GM21717 (cell line): ENCODE results near the gene ZNF777.
"Not testable (repeated sequence)": the region's sequence is repeated elsewhere in the genome, so short reads cannot be mapped to it uniquely, and the experiment has no call there.

Experiments used
- ATAC-seq: cut with Tn5 transposase; IDR thresholded peaks from one replicate; pipeline ENCODE4 v1.9.1; 2021; ENCODE audit warnings: mild to moderate bottlenecking, moderate library complexity; ENCODE audit not compliant: unreplicated experiment

Gene ZNF777

DNA sequence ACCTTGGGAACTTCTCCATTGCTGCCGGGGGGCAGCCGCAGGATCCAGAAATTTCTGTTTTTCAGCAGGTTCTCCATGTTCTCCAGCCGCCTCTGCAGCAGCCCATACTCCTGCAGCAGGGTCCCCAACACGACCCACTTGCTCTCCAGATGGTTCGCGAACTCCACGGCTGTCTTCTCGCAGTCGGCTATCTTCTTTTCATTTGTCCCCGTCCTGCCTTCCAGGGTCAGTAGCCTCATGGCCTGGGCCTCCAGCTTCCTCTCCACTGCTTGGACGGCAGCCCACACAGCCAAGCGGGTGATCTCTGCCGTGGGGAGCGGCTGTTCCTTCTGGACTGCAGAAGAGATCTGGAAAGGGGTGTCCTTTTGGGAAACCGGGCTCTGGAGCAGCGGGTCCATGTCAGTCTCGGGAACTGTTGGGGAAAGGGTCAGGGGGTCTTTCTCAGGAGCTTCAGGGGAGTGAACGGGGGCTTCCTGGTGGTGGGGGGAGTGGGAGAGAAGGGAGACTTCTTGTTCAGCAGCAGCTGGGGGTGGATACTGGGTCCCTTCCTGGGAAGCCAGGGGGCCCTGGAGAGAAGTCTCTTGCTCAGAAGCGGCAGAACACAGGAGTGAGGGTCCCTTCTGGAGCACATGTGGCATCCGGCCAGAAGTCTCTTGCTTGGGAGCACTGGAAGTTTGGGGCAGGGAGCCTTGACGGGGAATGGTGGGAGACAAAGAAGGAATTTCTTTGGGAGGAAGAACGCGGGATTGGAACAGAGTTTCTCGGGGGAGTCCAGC, 5.5 kb downstream of the ZNF777 start:
- ATAC-seq: no peak

DNA sequence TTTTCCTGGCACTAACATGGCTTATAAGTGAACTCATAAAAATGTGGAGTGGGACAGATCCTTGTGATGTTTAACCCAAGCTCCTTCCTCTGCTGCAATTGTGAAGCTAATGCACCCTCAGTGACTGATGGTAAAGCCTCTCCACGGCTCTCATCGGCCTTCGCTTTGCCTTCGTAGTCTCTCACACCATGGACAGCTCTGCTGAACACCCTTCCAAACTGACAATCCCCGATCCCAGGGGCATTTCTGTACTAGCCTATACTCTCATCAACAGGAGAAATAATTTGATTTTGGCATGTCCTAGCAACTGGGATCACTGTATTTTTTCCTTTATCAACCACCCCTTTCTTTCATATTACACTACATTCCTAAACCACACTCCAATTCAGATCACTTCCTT, 6.1 kb downstream of the ZNF777 start:
- no peak for ATAC-seq

DNA sequence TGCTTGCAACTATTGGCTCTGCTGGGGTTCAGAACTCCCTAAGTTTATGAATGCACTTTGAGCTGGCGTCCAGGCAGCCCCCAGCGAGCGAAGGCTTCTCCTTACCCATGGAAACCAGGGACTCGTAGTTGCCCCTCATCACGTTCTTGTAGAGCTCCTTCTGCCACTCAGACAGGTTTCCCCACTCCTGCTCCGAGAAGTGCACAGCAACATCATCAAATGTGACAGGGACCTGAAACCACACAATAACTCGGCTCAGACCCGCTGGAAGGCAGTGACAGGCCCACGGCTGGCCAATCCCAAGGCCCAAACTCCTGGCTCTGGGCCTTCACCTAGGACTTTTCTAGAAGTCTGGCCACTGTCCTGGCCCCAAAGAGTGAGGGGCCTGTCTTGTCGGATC, 6.9 kb downstream of the ZNF777 start:
- no peak for ATAC-seq

DNA sequence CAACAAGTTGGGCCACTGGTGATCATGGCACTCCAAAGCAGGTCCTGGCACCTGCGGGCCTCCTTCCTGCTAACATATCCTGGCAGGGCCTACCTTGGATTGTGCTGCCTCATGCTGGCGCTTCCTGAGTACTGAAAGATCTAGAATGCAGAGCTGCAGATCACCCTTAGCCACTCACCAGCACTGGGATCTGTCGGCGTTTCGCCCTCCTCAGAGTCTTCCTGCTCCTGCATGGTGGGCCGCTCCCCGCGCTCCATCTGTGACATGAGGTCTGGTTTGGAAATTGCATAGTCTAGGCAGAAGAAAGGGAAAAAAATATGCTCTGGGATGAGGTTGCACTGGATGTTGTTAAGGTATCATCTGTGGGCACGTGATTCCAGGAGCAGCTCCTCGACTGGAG, 10.0 kb downstream of the ZNF777 start:
- no peak for ATAC-seq

DNA sequence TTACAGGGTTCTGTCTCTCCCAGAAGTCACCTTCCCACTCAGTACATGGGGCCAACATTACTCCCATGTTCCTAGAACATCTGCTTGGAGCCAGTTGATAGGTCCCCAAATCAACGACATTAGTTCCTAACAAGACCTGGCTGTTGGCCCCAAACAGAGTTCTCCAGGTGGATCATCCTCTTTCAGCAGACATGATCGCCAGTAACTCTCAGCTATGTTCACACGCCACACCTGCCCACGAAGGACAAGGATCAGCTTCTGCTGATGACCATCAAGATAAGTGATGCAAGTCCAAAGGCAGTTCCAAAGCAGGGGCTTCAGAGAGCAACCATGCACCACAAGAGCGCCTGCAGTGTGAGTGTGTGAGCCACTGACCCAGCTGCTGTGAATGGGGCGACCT, 11.0 kb downstream of the ZNF777 start:
- ATAC-seq: no peak

DNA sequence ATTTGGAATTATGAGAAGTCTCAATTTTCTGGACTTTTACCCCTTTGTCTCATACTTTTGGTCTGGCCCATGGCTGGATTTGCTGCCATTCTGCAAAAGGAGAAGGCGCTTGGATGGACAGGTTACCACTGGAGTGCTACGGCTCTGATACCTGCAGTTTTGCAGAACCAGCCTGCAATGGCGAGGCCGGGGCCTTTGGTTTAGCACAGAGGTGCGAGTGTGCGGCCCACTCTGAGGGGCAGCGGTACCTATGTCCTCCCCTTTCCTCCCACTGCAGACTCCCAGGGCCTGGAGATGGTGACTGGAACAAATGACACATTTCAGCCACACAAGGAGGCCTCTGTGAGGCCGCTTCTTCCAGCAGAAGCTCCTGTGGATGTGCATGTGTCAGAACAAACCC, 11.9 kb downstream of the ZNF777 start:
- no peak for ATAC-seq

DNA sequence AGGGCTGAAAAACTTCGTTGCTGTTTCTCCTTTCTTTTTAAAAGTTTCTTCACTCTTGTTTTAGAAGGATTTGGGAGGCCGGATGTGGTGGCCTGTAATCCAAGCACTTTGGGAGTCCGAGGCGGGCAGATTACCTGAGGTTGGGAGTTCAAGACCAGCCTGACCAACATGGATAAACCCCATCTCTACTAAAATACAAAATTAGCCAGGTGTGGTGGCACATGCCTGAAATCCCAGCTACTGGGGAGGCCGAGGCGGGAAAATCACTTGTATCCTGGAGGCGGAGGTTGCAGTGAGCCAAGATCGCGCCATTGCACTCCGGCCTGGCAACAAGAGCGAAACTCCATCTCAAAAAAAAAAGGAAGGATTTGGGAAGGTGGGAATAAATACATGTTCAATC, 14.8 kb downstream of the ZNF777 start:
- not testable (repeated sequence) for ATAC-seq

DNA sequence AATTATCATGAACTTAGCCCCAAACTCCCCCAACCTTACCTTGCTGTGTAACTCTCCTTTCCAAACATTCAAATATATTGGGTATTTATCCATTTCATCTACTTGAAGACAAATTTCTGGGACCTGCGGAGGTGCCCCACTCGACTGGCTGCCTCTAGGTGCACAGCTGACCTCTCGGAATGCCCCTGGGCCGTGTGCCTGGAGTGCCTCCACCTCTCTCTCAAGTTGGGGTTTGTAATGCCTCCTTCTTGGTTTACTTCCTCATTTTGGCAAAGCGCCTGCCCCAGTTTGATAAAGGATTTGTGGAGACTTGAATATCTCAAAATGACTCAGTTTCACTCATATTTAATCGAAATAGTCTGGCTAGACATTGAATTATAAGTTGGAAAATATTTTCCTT, 16.6 kb downstream of the ZNF777 start:
- ATAC-seq: no peak

DNA sequence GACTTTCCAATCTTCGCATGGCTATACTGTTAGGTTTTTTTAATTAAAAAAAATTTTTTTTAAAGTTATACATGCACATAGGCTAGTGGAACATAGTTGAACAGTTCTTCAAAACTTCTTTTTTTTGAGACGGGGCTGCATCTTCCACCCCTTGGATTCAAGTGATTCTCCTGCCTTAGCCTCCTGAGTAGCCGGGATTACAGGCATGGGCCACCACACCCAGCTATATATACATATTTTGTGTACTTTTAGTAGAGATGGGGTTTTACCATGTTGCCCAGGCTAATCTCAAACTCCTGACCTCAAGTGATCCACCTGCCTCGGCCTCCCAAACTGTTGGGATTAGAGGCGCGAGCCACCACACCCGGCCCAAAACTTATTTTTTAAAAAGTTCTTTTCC, 17.3 kb downstream of the ZNF777 start:
- ATAC-seq: no peak

DNA sequence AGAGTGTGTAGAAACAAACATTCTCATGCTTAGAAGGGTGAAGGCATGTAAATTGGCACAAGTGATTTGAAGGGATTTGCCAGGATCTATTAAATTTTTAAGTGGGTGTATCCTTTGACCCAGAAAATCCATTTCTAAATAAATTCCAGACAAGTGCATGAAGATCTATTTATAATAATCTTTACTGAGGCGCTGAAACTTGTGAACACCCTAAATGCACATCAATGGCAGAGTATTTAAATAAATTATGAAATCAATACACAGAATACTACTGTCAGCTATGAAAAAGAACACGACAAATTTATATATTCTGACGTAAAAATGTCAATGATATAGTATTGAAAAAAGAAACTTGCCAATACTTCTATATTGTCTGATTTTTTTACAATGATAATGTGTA, 17.9 kb downstream of the ZNF777 start:
- ATAC-seq: no peak

DNA sequence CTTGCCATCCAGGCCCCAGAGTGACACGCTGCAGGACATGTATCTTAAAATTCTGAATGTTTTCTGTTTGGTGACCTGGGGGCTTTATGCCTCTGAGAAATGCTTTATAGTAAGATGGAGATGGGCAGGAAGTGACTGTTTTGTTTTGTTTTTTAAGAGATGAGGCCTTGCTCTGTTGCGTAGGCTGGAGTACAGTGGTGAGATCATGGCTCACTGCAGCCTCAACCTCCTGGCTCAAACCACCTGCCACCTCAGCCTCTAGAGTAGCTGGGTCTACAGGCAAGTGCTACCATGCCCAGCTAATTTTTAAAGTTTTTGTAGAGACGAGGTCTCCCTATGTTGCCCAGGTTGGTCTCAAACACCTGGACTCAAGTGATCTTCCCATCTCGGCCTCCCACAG, 20.6 kb downstream of the ZNF777 start:
- ATAC-seq: no peak

DNA sequence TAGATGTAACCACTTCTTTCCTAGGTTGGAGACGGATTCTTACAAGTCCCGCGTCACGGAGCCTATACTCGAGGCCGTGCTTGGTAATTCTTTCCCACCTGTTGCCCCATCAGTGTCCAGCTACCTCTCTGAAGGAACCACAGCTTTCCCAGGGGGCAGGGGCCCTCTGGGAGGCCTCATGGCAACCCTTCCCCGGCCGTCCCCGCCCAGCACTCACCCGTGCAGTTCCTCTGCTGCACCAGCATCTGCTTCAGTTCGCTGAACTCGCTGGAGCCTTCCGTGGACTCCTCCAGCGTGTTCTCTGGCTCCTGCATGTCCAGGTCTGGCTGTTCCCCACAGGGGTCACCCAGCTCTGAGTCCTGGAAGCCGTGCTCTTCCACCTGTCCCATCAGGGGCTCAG, 24.5 kb downstream of the ZNF777 start:
- no peak for ATAC-seq

DNA sequence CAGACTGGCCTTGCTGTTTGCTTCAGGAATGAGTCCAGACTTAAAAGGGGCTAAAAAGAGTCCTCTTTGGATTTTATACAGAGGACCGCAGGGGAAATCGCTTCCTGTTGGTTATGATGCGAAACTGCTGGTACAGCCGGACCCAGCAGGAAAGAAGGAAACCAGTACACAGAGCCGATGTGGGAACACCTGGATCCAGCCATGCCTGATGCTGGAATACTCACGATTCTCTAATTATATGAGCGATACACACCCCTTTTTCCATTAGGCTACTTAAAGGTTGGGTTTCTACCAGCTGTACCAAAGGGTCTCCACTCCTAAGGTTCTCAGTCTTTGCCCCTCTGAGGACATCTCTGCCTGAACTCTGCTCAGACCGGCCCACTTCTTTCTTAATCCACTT, 27.7 kb downstream of the ZNF777 start:
- ATAC-seq: no peak

DNA sequence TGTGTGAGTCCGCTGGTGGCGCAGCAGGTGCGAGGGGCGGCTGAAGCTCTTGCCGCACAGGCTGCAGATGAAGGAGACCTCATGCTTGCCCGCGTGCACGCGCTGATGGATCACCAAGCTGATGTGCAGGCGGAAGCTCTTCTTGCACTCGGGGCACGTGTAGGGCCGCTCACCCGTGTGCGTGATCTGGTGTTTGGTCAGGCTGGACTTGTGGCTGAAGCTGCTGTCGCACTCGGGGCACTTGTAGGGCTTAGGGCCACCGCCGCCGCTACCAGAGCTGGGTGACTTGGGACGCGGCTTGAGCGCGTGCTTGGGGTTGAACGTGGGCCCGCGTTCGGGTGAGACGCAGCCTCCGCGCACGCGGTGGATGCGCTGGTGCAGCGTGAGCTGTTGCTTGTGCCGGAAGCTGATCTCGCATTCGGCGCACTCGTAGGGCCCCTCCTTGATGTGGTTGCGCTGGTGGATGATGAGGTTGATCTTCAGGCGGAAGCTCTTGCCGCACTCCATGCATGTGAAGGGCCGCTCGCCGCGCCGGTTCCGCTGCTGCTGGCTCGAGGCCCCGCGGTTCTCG, 28.7 kb downstream of the ZNF777 start:
- ATAC-seq: no peak

DNA sequence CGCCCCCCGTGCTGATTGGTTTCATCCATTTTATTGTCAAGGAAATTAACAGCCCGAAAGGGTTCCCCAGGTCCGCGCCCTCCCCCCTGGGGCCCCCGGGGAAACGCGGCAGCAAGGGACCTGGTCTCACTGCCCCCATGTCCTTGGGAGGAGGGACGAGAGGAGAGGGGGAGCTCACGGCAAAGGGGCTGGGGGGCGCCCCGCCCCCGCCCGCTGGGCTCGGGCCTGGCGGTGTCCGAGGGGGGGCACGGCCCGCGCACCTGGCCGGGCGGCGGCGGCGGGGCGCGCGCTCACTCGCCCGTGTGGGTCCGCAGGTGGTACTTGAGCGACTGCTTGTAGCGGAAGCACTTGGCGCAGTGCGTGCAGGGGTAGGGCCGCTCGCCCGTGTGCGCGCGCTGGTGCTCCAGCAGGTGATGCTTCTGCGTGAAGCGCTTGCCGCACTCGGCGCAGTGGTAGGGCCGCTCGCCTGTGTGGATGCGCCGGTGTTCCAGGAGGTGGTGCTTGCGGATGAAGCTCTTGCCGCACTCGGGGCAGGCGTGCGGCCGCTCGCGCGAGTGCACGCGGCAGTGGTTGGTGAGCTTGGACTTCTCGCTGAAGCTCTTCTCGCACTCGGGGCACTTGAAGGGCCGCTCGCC, 29.3 kb downstream of the ZNF777 start:
- no peak for ATAC-seq

DNA sequence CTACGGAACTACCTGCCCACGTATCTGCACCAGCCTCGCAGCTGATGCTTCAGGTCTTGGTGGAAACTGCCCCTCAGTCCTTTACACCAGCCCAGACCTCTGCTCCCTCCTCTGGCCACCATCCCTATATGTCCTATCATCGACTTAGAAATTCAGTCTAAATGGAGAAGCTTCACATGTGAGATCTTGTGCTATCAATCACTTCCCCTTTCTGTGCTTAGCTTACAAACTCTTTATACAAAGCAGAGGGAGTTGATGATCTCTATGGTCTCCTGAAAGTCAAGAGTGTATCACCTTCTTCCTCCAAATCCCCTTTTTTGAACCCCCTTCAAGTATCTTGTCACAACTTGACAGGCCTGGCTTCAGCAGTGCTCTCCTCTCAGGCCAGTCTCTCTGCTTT, 30.7 kb downstream of the ZNF777 start:
- no peak for ATAC-seq

DNA sequence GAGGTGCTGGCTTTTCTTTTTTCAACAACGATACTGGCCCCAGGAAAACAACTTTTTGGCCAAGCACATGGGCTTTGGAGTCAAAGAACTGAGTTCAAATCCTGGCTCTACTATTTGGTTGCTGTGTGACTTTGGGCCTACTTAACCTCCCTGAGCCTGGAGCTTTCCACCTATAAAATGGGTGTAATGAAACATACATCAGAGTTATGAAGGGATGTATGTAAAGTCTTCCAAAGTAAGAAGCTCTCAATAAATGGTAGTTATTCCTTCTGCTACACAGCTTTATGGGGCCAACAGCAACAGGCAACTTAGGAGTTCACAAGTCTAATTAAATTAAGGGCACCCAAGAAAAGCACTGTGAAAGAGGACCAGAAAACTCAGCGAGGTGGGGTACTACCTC, 33.0 kb downstream of the ZNF777 start:
- ATAC-seq: no peak

DNA sequence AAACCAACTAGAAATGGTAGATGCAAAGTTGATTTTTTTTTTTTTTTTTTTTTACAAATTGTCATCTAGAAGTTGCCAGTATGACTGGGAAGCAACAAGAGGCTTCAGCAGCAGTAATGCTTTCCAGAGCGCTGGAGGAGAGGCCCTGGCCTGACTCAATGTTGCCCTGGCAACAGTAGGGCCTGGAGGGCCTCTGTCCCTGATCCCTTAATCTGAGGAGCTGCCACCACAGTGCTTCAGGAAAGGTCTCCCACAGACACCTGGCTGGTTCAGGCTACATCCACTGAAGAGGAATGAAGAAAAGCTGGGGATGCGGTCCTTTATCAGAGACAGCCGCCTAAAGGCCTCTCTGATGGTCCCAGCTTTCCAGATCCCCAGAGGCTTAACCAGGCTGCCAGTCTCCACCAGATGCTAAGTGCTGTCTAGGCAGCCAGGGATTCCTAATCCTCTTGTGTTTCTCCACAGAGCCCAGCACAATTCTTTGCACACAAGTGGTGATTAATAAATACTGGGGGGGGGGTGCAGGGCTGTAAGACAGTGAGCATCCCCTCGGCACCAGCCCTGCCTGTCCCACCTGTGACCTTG, 33.7 kb downstream of the ZNF777 start:
- no peak for ATAC-seq

DNA sequence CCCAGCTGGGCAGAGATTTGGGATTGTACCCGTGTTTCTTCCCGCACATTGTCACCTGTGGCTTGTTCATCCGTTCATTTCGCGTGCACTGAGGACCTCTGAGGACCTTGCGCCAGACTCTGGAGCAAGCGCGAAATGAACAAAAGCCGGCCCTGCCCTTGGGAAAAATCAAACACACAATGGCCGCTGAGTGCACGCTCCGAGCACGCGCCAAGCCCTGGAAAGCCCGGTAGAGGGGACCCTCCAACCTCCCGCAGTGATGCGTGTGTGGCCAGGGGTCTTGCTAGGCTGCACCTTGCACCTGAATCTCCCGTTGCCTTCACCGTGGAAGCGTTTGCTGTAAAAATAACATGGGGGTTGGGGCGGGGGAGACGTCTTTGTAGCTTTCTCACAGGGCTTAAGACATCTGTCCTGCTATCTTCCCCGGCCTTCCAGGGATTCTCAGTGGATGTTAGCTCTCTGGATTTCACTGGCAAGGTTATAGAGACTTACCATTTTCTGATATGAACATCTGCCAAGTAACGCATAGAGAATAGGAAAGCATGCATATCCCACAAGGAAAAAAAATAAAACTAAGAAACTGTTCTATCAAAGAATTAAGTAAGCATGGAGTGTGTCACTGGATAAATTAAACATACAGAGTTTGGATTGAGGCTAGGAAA, 37.3 kb downstream of the ZNF777 start:
- no peak for ATAC-seq

DNA sequence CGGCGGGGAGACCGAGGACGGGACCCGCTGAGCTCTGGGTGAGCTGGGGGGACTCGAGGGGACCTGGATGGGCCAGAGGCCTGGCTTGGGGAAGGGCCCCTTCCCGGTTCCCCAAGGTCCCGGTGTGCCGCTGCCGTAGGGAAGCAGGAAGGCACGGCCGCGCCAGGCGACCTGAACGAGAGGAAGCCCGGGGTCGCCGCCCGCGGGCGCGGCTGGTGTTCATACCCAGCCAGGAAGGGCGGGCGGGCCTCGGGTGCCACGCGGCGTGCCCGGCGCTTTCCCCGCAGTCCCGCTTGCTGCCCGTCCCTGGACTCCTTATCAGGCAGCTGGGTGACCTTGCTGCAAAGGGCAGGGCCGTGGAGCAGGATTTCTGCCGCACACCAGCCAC, 38.0 kb downstream of the ZNF777 start:
- no peak for ATAC-seq

DNA sequence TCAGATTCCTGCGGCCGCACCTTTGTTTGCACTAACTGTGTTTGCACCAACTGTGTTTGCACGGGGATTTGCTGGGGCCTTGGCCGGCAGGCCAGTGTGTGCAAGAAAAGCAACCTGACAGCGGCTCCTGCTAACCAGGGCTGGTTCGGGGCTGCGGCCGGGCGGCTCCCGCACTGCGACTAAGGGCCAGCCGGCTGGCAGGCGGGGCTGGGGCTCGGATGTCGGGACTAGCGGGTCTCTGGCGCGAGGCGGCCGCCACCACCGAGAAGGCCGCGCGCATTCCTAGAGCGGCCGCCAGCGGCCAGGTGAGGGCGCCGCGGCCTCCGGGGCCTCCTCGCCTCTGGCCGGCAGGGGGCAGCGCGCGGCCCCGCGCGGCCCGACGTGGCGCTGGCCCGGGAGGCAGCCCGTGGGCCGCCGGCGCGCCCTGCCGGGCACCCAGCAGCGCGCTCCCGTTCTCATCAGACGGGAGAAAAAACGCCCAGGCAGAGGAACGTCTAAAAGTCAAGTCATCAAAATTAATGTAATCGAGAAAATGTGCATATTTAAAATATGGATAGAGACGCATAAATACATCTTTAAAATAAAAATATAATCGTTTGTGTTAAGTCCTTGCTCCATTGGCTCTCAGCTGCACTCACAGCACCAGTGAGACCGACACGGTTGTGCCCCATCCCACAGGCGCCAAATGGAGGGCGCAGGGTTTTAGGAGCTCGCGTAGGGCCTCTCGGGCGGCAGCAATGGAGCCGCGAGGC, 38.5 kb downstream of the ZNF777 start:
- ATAC-seq: peak; percentile 93
